Measurements from ENCODE around the gene SYT17. TPM values are rescaled to one million over a fixed set of nuclear protein-coding genes. Genes with fewer than 3 reads are reported as not detected.

SYT17 gene
- total RNA-seq, 1 donor from 2014 or later, result 2.6 TPM

DNA sequence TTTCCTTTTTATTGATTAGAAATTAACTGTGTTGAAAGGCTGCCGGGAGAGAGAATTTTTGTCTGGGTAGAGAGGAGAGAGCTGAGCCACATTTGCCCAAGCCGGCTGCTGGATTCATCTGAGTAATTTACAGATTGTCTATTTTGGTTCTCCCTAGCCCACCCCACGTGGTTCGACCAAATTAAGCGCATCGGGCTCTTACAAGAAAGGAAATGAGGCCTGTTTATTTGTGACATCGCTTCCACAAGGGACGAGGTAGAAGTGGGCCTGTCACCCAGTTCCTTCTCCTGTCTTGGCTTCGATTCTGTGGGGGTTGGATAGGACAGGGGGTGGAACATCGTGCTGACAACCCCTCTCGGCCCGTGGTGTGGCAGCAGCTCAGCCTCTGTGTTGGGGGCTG lies 42.9 kb downstream of the SYT17 start:
- Histone ChIP-seq H3K36me3 (ENCODE audit: control insufficient read depth in 3 of 3, insufficient read depth in 3 of 3, low read length in 3 of 3) (no peaks in the 10 kb centered on the region), H3K4me1 (ENCODE audit: control insufficient read depth in 3 of 3, insufficient read depth in 3 of 3, low read length in 3 of 3) (no peaks in the 10 kb centered on the region), H3K9ac (ENCODE audit: low read depth in 1 of 3, low read length in 3 of 3) (no peak overlapping the region), H3K27ac (ENCODE audit: low read depth, low read length) (no peak overlapping the region), H3K27me3 (ENCODE audit: control insufficient read depth in 3 of 3, insufficient read depth in 3 of 3, low read length in 3 of 3) (no peaks in the 10 kb centered on the region), H3K9me3 (ENCODE audit: control insufficient read depth in 3 of 3, low read length in 3 of 3) (no peaks in the 10 kb centered on the region), H3K4me3 (ENCODE audit: low read length in 3 of 3) (no peak overlapping the region)

DNA sequence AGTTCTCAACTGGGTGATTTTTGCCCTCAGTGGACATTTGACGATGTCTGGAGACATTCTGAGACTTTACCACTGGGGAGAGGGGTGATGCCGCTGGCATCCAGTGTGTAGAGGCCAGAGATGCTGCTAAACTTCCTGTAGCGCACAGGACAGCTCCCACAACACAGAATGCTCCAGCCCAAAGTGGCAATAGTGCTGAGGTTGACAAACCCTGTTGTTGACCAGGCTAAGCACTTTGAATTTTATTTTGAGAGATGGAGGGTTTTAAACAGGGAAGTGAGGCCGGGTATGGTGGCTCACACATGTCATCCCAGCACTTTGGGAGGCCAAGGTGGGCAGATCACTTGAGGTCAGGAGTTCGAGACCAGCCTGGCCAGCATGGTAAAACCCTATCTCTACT lies 44.0 kb downstream of the SYT17 start:
- Histone ChIP-seq H3K9ac (ENCODE audit: low read depth in 1 of 3, low read length in 3 of 3) (no peak overlapping the region), H3K36me3 (ENCODE audit: control insufficient read depth in 3 of 3, insufficient read depth in 3 of 3, low read length in 3 of 3) (no peaks in the 10 kb centered on the region), H3K27ac (ENCODE audit: low read depth, low read length) (no peak overlapping the region), H3K4me3 (ENCODE audit: low read length in 3 of 3) (no peak overlapping the region), H3K9me3 (ENCODE audit: control insufficient read depth in 3 of 3, low read length in 3 of 3) (no peaks in the 10 kb centered on the region), H3K27me3 (ENCODE audit: control insufficient read depth in 3 of 3, insufficient read depth in 3 of 3, low read length in 3 of 3) (no peaks in the 10 kb centered on the region), H3K4me1 (ENCODE audit: control insufficient read depth in 3 of 3, insufficient read depth in 3 of 3, low read length in 3 of 3) (no peaks in the 10 kb centered on the region)

DNA sequence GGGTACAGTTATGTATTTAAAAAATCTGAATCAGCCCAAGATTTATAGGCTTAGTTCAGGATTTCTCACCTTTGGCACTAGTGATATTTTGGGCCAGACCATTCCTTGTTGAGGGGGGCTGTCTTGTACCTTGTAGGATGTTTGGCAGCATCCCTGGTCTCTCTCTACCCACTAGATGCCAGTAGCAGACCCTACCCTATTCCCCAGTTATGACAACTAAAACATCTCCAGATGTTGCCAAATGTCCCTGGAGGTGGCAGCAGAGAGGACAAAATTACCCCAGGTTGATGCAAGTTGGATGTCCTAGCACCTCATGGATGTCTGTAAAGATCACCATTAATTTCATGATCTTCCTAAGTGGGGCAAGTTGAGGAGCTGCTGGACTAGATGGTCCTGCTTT lies 45.8 kb downstream of the SYT17 start:
- no peaks in the 10 kb centered on the region for H3K27me3 ChIP-seq (ENCODE audit: control insufficient read depth in 3 of 3, insufficient read depth in 3 of 3, low read length in 3 of 3)
- no peaks in the 10 kb centered on the region for H3K9me3 ChIP-seq (ENCODE audit: control insufficient read depth in 3 of 3, low read length in 3 of 3)
- no peak overlapping the region for H3K27ac ChIP-seq (ENCODE audit: low read depth, low read length)
- H3K4me3 ChIP-seq (ENCODE audit: low read length in 3 of 3), result no peak overlapping the region
- H3K4me1 ChIP-seq (ENCODE audit: control insufficient read depth in 3 of 3, insufficient read depth in 3 of 3, low read length in 3 of 3), result no peaks in the 10 kb centered on the region
- no peak overlapping the region for H3K9ac ChIP-seq (ENCODE audit: low read depth in 1 of 3, low read length in 3 of 3)
- no peaks in the 10 kb centered on the region for H3K36me3 ChIP-seq (ENCODE audit: control insufficient read depth in 3 of 3, insufficient read depth in 3 of 3, low read length in 3 of 3)

DNA sequence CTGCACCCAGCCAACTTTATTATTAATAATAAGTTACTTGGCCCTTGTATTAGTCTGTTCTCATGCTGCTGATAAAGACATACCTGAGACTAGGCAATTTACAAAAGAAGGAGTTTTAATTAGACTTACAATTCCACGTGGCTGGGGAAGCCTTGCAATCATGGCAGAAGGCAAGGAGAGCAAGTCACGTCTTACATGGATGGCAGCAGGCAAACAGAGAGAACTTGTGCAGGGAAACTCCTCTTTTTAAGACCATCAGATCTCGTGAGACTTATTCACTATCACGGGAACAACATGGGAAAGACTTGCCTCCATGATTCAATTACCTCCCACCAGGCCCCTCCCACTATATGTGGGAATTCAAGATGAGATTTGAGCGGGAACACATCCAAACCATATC lies 47.7 kb downstream of the SYT17 start:
- H3K9me3 ChIP-seq (ENCODE audit: control insufficient read depth in 3 of 3, low read length in 3 of 3), result no peaks in the 10 kb centered on the region
- no peaks in the 10 kb centered on the region for H3K27me3 ChIP-seq (ENCODE audit: control insufficient read depth in 3 of 3, insufficient read depth in 3 of 3, low read length in 3 of 3)
- H3K36me3 ChIP-seq (ENCODE audit: control insufficient read depth in 3 of 3, insufficient read depth in 3 of 3, low read length in 3 of 3), result no peaks in the 10 kb centered on the region
- no peak overlapping the region for H3K27ac ChIP-seq (ENCODE audit: low read depth, low read length)
- H3K4me3 ChIP-seq (ENCODE audit: low read length in 3 of 3), result no peak overlapping the region
- H3K9ac ChIP-seq (ENCODE audit: low read depth in 1 of 3, low read length in 3 of 3), result no peak overlapping the region
- H3K4me1 ChIP-seq (ENCODE audit: control insufficient read depth in 3 of 3, insufficient read depth in 3 of 3, low read length in 3 of 3), result no peaks in the 10 kb centered on the region

DNA sequence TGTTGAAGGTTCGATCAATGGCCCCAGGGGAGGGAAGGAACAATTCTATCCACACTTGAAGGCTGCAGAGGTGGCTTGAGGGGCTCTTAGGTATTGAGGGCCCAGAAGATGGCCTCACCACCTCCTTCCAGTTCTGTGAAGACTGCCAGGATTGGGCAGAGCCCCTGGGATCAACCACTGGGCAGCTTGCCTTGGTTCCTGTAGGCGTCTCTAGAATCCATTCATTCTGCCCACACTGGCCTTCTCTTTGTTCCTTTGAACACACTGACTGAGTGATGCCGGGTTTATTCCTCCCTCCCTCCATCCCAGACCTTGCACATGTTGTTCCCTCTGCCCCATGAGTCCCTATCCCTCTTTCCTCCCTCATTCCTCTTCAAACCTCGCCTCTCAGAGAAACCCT lies 50.5 kb downstream of the SYT17 start:
- H3K27ac ChIP-seq (ENCODE audit: low read depth, low read length), result no peak overlapping the region
- H3K4me1 ChIP-seq (ENCODE audit: control insufficient read depth in 3 of 3, insufficient read depth in 3 of 3, low read length in 3 of 3), result no peaks in the 10 kb centered on the region
- no peaks in the 10 kb centered on the region for H3K9me3 ChIP-seq (ENCODE audit: control insufficient read depth in 3 of 3, low read length in 3 of 3)
- no peaks in the 10 kb centered on the region for H3K36me3 ChIP-seq (ENCODE audit: control insufficient read depth in 3 of 3, insufficient read depth in 3 of 3, low read length in 3 of 3)
- H3K27me3 ChIP-seq (ENCODE audit: control insufficient read depth in 3 of 3, insufficient read depth in 3 of 3, low read length in 3 of 3), result no peaks in the 10 kb centered on the region
- no peak overlapping the region for H3K9ac ChIP-seq (ENCODE audit: low read depth in 1 of 3, low read length in 3 of 3)
- no peak overlapping the region for H3K4me3 ChIP-seq (ENCODE audit: low read length in 3 of 3)

DNA sequence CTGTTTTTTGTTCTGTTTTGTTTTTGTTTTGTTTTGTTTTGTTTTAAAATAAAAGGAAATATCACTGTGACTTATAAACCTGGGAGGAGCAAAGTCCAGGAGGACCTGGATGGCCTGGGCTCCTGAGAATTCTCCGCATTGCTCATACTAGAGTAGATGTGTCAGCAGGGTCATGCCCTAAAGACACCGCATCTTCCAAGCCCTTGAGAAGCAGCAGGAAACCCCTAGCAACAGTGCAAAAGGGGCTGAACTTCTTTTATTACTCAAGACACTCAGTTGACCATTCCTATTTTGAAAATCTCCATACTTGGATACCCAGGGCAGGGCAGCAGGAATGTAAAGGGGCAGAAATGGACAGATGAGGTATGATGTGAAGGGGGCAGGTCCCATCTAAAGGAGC lies 51.8 kb downstream of the SYT17 start:
- Histone ChIP-seq H3K27me3 (ENCODE audit: control insufficient read depth in 3 of 3, insufficient read depth in 3 of 3, low read length in 3 of 3) (no peaks in the 10 kb centered on the region), H3K4me3 (ENCODE audit: low read length in 3 of 3) (no peak overlapping the region), H3K9ac (ENCODE audit: low read depth in 1 of 3, low read length in 3 of 3) (no peak overlapping the region), H3K27ac (ENCODE audit: low read depth, low read length) (no peak overlapping the region), H3K36me3 (ENCODE audit: control insufficient read depth in 3 of 3, insufficient read depth in 3 of 3, low read length in 3 of 3) (no peaks in the 10 kb centered on the region), H3K9me3 (ENCODE audit: control insufficient read depth in 3 of 3, low read length in 3 of 3) (no peaks in the 10 kb centered on the region), H3K4me1 (ENCODE audit: control insufficient read depth in 3 of 3, insufficient read depth in 3 of 3, low read length in 3 of 3) (no peaks in the 10 kb centered on the region)

DNA sequence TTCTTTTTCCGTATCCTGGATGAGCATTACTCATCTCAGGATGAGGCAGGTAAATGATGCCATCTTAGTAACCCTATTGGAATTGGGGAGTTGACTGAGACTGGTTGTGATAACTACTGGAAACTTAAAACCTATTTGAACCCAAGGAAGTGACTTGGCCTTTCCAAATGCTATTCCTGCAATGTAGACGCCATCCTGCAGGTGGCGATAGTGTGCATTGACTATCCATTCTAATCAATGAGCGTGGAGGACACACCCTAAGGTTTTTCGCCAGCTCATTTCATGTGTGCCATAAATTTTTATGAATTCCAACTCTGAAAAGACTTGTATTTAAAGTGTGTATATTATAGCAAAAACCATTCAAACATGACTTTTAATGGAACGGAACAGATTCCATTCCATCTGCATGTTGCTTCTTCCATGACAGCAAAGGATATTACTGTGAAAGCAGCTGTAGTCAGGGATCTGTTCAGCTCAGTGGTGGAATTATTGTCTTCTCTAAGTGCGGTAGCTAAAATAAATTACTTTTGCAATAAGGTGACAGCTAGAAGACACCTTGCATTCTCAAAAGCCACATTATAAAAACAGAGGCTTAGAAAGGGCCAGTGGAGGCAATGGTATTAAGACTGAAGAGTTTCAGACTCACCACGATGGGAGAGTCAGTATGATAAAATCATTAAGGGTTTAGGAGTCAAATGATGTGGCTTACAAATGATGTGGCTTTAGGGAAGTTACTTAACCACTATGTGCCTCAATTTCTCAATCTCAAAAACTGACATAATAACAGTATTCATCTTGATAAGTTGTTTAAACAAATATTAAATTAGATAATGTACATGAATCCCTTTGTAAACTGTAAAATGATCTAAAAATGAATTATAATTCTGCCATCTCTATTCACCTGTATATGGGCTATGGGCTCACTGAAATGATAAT lies 55.5 kb downstream of the SYT17 start:
- H3K9ac ChIP-seq (ENCODE audit: low read depth in 1 of 3, low read length in 3 of 3), result no peak overlapping the region
- no peaks in the 10 kb centered on the region for H3K36me3 ChIP-seq (ENCODE audit: control insufficient read depth in 3 of 3, insufficient read depth in 3 of 3, low read length in 3 of 3)
- no peaks in the 10 kb centered on the region for H3K27me3 ChIP-seq (ENCODE audit: control insufficient read depth in 3 of 3, insufficient read depth in 3 of 3, low read length in 3 of 3)
- H3K27ac ChIP-seq (ENCODE audit: low read depth, low read length), result no peak overlapping the region
- H3K9me3 ChIP-seq (ENCODE audit: control insufficient read depth in 3 of 3, low read length in 3 of 3), result peaks cover 0 to 2% (median 0%) of the 10 kb centered on the region in 3 donors
- no peak overlapping the region for H3K4me3 ChIP-seq (ENCODE audit: low read length in 3 of 3)
- H3K4me1 ChIP-seq (ENCODE audit: control insufficient read depth in 3 of 3, insufficient read depth in 3 of 3, low read length in 3 of 3), result peaks cover 0 to 2% (median 0%) of the 10 kb centered on the region in 3 donors

DNA sequence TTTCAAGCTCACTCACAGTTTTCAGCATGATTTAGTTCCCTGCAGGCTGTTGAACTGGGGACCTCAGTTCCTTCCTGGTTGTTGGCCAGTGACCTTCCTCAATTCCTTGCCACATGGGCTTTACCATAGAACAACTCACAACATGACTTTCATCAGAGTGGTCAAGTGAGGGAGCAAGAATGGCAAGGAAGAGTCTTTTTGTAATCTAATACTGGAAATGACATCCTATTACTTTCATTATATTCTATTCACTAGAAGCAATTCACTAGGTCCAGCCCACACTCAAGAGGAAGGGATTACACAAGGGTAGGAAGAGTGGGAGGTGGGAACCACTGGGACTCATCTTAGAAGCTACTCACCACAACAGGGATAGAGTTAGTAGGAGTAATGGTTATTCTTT lies 57.6 kb downstream of the SYT17 start:
- Histone ChIP-seq H3K27me3 (ENCODE audit: control insufficient read depth in 3 of 3, insufficient read depth in 3 of 3, low read length in 3 of 3) (no peaks in the 10 kb centered on the region), H3K9me3 (ENCODE audit: control insufficient read depth in 3 of 3, low read length in 3 of 3) (peaks cover 0 to 2% (median 0%) of the 10 kb centered on the region in 3 donors), H3K9ac (ENCODE audit: low read depth in 1 of 3, low read length in 3 of 3) (no peak overlapping the region), H3K36me3 (ENCODE audit: control insufficient read depth in 3 of 3, insufficient read depth in 3 of 3, low read length in 3 of 3) (no peaks in the 10 kb centered on the region), H3K4me1 (ENCODE audit: control insufficient read depth in 3 of 3, insufficient read depth in 3 of 3, low read length in 3 of 3) (peaks cover 0 to 2% (median 0%) of the 10 kb centered on the region in 3 donors), H3K4me3 (ENCODE audit: low read length in 3 of 3) (no peak overlapping the region), H3K27ac (ENCODE audit: low read depth, low read length) (no peak overlapping the region)

DNA sequence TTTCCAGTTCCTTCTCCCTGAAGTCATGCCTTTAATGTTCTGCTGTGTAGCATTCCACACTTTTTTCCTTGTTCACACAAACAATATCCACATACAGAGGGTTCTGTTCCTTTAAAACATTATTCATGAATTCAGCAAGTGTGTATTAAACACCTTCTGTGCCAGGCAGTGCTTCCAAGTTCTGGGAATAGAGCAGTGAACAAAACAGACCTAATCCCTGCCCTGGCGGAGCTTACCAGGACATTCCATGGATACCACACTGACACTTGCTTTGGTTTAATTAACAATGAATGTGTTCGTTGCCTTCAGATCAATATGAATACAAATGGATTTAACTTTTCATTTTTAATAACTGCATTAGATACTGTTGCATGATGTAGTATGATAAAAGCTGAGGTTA lies 59.6 kb downstream of the SYT17 start:
- Histone ChIP-seq H3K36me3 (ENCODE audit: control insufficient read depth in 3 of 3, insufficient read depth in 3 of 3, low read length in 3 of 3) (no peaks in the 10 kb centered on the region), H3K4me1 (ENCODE audit: control insufficient read depth in 3 of 3, insufficient read depth in 3 of 3, low read length in 3 of 3) (peaks cover 0 to 2% (median 0%) of the 10 kb centered on the region in 3 donors), H3K27ac (ENCODE audit: low read depth, low read length) (no peak overlapping the region), H3K4me3 (ENCODE audit: low read length in 3 of 3) (no peak overlapping the region), H3K9me3 (ENCODE audit: control insufficient read depth in 3 of 3, low read length in 3 of 3) (peaks cover 0 to 2% (median 0%) of the 10 kb centered on the region in 3 donors), H3K9ac (ENCODE audit: low read depth in 1 of 3, low read length in 3 of 3) (no peak overlapping the region), H3K27me3 (ENCODE audit: control insufficient read depth in 3 of 3, insufficient read depth in 3 of 3, low read length in 3 of 3) (no peaks in the 10 kb centered on the region)

DNA sequence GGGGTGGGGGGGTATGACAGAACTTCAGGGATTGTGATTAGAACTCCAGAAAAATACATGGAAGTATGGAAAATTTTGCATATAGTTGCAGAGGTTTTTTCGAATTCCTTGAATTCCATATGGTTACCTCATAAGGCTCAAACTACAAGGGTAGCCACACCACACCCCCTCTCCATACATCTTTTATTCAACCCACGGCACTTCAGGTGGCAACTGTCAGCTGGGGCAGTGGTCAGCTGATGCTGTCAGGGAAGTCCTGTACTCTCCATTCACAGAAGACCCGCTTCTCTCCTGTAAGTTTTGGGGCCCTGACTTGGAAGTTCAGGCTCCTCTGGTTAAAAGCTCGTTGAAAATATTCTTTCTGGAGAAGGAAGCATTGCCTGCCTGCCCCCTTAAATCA lies 60.0 kb downstream of the SYT17 start:
- no peak overlapping the region for H3K27ac ChIP-seq (ENCODE audit: low read depth, low read length)
- H3K36me3 ChIP-seq (ENCODE audit: control insufficient read depth in 3 of 3, insufficient read depth in 3 of 3, low read length in 3 of 3), result no peaks in the 10 kb centered on the region
- no peaks in the 10 kb centered on the region for H3K27me3 ChIP-seq (ENCODE audit: control insufficient read depth in 3 of 3, insufficient read depth in 3 of 3, low read length in 3 of 3)
- H3K9ac ChIP-seq (ENCODE audit: low read depth in 1 of 3, low read length in 3 of 3), result no peak overlapping the region
- peaks cover 0 to 2% (median 0%) of the 10 kb centered on the region in 3 donors for H3K4me1 ChIP-seq (ENCODE audit: control insufficient read depth in 3 of 3, insufficient read depth in 3 of 3, low read length in 3 of 3)
- no peak overlapping the region for H3K4me3 ChIP-seq (ENCODE audit: low read length in 3 of 3)
- peaks cover 0 to 2% (median 0%) of the 10 kb centered on the region in 3 donors for H3K9me3 ChIP-seq (ENCODE audit: control insufficient read depth in 3 of 3, low read length in 3 of 3)
